ENCODE data around the gene LRP2BP.

DNA sequence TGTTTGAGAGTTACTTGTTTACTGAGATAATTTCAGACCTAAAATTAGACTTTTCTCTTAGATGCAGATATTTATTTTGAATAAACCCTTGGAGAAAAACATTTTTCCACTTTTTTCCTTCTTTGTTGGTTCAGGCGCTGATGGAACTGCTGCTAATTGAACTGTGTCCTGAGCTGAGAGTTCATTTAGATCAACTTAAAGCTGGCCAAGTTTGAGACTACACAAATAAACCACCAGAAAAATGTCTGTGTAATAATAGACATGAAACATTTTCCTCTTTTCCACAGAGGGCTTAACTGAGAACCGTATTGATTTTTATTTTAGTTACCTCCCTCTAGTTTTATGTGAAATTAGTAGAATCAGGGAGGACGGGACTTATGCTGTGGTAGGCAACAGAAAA is 32.5 kb downstream of the LRP2BP start:
- TF ChIP-seq, protein P1, sequence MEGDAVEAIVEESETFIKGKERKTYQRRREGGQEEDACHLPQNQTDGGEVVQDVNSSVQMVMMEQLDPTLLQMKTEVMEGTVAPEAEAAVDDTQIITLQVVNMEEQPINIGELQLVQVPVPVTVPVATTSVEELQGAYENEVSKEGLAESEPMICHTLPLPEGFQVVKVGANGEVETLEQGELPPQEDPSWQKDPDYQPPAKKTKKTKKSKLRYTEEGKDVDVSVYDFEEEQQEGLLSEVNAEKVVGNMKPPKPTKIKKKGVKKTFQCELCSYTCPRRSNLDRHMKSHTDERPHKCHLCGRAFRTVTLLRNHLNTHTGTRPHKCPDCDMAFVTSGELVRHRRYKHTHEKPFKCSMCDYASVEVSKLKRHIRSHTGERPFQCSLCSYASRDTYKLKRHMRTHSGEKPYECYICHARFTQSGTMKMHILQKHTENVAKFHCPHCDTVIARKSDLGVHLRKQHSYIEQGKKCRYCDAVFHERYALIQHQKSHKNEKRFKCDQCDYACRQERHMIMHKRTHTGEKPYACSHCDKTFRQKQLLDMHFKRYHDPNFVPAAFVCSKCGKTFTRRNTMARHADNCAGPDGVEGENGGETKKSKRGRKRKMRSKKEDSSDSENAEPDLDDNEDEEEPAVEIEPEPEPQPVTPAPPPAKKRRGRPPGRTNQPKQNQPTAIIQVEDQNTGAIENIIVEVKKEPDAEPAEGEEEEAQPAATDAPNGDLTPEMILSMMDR (IDR thresholded peaks at IDR 0.05; ENCODE audit: low read depth, low read length, missing input control): no peak
- TF ChIP-seq EGR1 (IDR thresholded peaks at IDR 0.05; ENCODE audit: low read depth in 2 of 2) (no peak), RAD21 (IDR thresholded peaks at IDR 0.05) (peak in 1 of 2 donors; percentile 7), ZBTB33 (IDR thresholded peaks at IDR 0.05) (no peak), GABPA (IDR thresholded peaks at IDR 0.05 in 1 of 2, conservative IDR thresholded peaks at IDR 0.05 in 1 of 2) (no peak), JUND (IDR thresholded peaks at IDR 0.05) (no peak), RXRA (IDR thresholded peaks at IDR 0.05) (peak in 1 of 2 donors; percentile 43), TAF1 (conservative IDR thresholded peaks at IDR 0.05) (no peak), HNF4G (IDR thresholded peaks at IDR 0.05) (no peak), HNF4A (conservative IDR thresholded peaks at IDR 0.05) (peak; percentile 69 to 82), NR2F2 (IDR thresholded peaks at IDR 0.05) (no peak), ATF3 (IDR thresholded peaks at IDR 0.05) (no peak), FOXA2 (IDR thresholded peaks at IDR 0.05) (no peak)
- TF ChIP-seq, protein P2, sequence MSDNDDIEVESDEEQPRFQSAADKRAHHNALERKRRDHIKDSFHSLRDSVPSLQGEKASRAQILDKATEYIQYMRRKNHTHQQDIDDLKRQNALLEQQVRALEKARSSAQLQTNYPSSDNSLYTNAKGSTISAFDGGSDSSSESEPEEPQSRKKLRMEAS (IDR thresholded peaks at IDR 0.05): no peak

All from liver (tissue), 3 donors.